HG02973 (cell line): ENCODE results near the gene CEP250.
"Not testable (repeated sequence)": the region's sequence is repeated elsewhere in the genome, so short reads cannot be mapped to it uniquely, and the experiment has no call there.

Source experiments
- ATAC-seq: cut with Tn5 transposase; IDR thresholded peaks from one replicate; pipeline ENCODE4 v1.9.1; 2021; ENCODE audit warnings: moderate library complexity; ENCODE audit not compliant: unreplicated experiment

The CEP250 gene

DNA sequence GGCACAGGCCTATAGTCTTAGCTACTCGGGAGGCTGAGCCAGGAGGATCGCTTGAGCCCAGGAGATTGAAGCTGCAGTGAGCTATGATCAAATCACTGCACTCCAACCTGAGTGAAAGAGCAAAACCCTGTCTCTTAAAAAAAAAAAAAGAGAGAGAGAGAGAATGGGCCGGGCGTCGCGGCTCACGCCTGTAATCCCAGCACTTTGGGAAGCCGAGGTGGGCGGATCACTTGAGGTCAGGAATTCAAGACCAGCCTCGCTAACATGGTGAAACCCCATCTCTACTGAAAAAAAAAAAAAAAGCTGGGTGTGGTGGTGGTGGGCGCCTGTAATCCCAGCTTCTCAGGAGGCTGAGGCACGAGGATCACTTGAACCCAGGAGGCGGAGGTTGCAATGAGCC lies 5.5 kb upstream of the CEP250 start:
- not testable (repeated sequence) for ATAC-seq

DNA sequence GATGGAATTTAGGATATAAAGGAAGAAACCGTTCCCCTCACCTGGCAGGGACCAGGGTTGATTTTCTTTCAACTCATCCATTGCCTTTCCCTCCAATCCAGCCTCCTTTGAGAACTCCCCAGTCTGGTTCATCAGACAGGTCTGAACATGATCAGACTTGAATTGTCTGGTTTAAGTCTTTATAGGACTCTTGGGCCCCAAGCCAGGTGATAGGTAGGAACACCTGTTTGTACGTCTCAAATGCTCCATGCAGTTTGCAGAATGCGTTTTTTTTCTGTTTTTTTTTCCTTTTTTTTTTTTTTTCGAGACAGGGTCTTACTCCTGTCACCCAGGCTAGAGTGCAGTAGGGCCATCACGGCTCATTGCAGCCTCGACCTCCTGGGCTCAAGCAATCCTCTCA lies 4.1 kb upstream of the CEP250 start:
- no peak for ATAC-seq

DNA sequence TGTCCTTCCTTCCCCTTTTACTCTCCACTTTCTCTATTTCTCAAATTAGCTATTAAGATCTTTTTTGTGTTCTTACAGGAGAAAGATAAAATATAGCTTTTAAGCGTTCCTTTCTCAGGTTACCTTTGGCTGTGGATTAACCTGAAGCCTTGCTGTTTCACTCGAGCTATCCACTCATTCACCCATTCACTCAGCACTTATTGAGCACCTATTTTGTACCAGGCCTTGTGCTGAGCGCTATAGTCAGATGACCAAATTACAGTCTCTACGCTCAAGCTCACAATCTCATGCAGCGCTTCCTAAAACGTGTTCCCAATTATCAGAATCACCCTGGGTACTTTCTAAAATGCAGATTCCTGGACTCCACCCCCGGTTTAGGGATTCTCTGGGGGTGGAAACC lies 1.8 kb upstream of the CEP250 start:
- ATAC-seq, result no peak

DNA sequence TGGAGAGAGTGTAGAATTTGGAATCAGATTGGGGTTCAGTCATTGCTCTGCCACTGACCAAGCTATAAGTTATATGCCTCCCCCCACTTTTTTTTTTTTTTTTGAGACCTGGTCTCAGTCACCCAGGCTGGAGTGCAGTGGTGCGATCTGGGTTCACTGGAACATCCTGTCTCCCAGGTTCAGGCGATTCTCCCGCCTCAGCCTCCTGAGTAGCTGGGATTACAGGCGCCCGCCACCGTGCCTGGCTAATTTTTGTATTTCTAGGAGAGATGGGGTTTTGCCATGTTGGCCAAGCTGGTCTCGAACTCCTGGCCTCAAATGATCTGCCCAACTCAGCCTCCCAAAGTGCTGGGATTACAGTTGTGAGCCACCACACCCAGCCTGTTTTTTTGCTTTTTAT lies 1.3 kb downstream of the CEP250 start:
- not testable (repeated sequence) for ATAC-seq

DNA sequence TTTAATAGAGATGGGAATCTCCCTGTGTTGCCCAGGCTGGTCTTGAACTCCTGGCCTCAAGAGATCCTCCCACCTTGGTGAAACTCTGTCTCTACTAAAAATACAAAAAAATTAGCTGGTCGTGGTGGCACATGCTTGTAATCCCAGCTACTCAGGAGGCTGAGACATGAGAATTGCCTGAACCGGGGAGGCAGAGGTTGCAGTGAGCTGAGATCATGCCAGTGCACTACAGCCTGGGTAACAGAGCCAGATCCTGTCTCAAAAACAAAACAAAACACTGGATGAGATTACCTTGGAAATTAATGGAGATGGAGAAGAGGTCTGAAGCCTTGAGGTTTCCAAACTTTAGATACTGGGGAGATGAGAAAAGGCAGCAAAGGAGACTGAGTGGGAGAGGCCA lies 2.1 kb downstream of the CEP250 start:
- ATAC-seq, result not testable (repeated sequence)

DNA sequence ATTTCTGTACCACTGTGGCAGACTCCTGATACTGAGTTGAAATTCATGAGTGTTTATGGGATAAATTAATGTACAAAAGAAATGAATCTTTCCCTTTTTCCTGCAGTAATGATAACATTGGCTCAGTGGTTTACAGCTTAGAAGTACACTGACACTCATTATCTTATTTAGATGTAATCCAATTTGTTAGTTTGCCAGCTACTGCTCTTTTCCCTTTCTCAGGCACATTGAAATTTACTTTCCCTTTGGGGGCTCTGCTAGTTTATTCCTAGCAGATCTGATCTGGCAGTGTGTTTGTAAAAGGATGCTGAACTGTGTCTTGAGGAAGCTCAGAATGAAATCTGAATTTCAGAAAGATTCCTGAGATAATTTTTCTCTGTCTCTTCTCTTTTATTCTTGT lies 3.0 kb downstream of the CEP250 start:
- ATAC-seq, result no peak

DNA sequence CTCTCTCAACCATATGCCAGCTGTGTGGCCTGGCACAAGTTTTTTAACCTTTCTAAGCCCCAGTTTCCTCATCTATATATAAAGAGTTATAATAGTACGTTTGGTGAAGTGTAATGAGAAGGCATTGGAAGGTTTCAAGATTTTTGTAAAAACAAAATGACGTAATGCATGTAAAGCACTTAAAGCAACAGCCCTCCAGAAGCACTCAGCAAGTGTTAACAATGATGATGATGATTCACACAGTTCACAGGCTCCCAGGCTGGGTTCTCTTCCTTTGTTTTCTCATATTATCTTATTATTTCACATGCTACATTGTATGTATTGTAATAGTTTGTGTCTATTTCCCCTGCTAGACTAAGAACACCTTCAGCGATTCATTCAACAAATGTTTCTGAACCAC lies 6.2 kb downstream of the CEP250 start:
- no peak for ATAC-seq

DNA sequence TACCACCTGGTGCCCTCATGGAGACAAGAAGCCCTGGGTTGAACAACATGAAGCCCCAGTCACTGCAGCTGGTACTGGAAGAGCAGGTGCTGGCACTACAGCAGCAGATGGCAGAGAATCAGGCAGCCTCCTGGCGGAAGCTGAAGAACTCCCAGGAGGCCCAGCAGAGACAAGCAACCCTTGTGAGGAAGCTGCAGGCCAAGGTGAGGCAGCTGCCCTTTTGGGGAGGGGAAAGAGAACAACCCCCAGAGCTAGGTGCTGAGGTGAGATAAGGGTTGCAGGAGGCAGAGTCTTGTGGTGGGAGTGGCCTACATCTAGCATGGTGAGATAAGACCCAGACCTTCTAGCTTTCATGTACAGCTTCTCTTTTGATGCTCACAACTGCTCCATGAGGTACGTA lies 7.0 kb downstream of the CEP250 start:
- ATAC-seq, result no peak

DNA sequence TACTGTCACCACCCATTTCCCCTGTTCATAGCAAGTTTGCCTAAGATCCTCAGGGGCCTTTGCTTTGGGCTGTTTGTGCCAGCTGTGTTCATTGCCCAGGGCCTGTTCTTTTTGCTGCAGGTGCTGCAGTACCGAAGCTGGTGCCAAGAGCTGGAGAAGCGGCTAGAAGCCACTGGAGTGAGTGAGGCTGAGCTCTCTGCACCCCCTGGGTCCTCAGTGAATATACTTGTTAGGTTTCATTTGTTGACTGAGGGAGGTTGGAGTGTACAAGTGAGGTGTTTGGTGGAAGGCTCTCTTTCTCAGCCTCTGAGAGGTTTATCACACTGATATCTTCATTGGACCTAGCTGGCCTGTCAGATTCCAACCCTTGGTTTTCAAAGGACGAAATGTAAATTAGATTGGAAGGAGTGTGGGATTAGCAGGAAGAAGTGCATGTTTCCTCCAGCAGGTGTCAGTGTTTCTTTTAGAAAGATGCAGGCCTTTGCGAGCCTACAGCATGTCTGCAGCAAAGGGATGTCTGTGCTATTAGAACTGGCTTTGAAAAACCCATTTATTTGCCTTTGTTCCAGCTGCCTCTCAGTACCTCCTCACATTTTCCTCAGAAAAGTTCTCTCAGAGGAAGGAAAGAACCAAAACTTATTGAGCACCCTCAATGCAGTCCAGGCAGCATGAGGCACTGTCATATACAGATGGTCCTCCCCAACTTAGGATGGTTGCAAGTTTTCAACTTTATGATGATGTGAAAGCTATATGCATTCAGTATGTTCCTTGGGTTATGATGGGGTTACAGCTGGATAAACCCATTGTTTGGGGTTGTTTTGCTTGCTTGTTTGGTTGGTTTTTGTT lies 8.3 kb downstream of the CEP250 start:
- no peak for ATAC-seq

DNA sequence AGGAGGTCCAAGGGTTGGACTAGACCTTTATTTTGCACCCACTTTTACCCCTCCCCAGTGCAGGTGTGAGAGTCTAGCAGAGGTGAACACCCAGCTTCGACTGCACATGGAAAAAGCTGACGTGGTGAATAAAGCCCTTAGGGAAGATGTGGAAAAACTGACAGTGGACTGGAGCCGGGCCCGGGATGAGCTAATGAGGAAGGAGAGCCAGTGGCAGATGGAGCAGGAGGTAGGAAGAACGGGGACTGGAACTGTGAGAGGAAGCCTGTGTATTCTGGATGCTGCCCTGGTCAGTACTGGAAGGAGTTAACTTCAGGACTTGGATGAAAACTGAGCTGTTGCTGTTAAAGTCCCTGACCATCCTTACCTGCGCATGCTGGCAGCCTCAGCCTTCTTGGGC lies 10.6 kb downstream of the CEP250 start:
- no peak for ATAC-seq

DNA sequence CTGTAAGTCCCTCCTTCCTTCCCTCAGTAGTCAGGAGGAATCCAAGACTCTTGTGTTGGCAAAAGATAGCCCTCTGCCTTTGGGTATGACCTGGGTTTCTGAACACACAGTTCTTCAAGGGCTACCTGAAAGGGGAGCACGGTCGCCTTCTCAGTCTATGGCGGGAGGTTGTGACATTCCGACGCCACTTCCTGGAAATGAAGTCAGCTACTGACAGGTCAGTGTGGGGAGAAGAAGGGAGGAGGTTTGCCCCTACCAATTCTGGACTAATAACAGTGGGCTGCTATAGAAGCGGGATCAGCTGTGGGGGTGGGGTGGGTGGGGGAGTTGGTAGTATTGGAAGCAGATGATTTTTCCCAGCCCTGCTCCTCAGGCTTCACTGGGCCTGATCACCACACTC lies 11.5 kb downstream of the CEP250 start:
- no peak for ATAC-seq

DNA sequence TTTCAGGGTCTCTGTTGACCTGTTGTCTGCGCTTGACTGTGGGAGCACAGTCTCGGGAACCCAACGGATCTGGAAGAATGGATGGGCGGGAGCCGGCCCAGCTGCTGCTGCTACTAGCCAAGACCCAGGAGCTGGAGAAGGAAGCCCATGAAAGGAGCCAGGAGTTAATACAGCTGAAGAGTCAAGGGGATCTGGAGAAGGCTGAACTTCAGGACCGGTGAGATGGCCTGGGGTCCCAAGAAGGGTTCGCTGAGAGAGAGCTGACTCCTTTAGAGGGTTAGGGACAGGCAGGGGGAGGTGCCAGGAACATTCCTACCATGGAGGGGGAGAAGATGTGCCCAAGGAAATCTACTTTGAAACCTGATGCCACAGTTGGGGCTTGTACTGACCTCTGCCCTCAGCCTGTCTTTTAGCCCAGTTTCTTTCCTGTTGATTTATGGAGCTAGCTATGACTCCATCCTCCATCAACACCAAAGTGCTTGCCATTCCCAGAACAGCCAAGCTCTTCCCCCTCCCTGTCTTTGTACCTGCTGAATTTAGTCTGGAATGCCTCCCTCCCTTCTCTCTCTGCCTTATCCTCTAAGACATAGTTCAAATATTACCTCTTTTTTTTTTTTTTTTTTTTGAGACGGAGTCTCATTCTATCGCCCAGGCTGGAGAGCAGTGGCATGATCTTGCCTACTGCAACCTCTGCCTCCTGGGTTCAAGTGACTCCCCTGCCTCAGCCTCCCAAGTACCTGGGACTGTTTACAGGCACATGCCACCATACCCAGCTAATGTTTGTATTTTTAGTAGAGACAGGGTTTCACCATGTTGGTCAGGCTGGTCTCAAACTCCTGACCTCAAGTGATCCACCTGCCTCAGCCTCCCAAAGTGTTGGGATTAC lies 12.2 kb downstream of the CEP250 start:
- no peak for ATAC-seq

DNA sequence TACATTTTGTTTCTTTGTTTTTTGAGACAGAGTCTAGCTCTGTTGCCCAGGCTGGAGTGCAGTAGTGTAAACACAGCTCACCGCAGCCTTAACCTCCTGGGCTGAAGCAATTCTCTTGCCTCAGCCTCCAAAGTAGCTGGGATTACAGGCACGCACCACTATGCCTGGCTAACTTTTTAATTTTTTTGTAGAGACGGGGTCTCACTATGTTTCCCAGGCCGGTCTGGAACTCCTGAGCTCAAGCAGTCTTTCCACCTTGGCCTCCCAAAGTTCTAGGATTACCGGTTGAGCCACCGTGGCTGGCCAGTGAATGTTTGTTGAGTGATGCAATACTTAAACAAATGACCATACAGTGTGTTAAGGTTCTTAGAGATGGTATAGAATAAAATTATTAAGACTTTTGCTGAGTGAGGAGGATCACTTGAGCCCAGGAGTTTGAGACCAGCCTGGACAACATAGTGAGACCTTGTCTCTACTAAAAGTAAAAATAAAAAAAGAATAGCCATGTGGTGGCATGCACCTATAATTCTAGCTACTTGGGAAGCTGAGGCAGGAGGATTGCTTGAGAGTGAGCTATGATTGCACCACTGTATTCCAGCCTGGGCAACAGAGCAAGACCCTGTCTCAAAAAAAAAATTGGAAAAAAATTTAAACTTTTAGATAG lies 13.4 kb downstream of the CEP250 start:
- no peak for ATAC-seq

DNA sequence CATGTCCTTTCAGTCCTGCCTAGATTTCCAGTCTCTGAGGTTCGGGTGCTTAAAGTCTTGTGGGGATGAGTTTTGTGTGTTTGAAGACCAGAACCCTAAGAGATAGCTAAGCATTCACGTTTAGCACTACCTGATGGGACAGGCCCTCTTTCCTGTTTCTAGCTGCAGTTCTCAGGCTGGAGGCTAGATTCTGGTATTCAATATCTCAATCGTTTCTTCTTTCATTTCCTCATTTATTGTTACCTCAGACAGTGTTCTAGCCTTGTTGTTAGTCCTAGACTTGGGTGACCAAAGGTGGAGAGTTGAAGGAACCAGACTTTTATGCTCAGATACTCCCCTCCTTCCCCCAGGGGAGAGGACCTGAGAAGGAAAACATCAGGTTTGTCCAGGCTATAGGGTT lies 16.8 kb downstream of the CEP250 start:
- no peak for ATAC-seq

DNA sequence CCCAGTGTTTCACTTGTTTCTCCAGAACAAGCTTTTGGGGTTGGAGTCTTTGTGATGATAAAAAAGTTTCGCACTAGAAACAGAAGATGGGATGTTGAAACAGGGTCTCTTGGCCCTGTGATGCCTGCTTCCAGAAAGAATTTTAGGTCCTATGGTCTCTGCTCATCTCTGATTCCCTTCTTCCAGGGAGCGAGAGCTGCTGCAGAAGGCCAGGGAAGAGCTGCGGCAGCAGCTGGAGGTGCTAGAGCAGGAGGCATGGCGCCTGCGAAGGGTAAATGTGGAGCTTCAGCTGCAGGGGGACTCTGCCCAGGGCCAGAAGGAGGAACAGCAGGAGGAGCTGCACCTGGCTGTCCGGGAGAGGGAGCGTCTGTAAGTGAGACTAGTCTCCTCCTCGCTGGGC lies 18.3 kb downstream of the CEP250 start:
- no peak for ATAC-seq

DNA sequence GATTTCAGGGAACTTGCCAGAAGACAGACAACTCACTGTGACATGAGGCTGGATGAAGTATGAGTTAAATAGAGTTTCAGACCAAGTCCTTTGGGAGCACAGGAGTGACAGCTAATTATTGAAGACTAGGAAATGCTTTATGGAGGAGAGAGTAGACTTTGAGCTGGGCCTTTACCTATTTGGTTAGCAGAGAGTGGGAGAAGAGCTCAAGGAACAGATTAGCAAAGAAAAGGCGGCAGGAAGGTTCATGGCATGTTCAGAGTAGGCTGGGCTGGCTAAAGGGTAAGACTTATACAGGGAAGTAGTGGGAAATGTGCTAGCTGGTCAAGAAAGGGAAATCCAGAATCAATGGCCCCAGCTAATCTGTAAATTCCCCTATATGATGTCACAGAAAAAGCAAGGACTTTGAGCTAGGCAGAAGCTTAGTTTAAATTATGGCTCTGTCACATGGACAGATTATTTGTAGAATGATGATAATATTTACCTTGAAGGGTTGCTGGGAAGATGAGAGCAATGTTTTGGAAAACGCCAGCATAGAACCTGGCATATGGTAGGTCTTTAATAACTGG lies 19.0 kb downstream of the CEP250 start:
- ATAC-seq, result no peak

DNA sequence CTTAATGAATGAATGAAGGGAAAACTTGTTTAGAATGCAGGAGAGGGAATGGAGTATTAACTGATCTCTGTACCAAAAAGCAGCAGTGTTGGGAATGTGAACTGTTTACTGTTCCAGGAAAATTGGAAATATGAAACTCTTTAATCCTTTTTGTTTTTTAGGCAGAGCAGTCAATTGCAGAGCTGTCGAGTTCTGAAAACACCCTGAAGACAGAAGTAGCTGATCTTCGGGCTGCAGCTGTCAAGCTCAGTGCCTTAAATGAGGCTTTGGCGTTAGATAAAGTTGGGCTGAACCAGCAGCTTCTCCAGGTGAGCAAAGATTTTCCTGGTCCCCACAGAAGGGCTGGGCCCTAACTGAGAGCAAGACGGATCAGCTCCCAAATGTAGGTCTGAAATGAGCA lies 20.9 kb downstream of the CEP250 start:
- ATAC-seq, result no peak

DNA sequence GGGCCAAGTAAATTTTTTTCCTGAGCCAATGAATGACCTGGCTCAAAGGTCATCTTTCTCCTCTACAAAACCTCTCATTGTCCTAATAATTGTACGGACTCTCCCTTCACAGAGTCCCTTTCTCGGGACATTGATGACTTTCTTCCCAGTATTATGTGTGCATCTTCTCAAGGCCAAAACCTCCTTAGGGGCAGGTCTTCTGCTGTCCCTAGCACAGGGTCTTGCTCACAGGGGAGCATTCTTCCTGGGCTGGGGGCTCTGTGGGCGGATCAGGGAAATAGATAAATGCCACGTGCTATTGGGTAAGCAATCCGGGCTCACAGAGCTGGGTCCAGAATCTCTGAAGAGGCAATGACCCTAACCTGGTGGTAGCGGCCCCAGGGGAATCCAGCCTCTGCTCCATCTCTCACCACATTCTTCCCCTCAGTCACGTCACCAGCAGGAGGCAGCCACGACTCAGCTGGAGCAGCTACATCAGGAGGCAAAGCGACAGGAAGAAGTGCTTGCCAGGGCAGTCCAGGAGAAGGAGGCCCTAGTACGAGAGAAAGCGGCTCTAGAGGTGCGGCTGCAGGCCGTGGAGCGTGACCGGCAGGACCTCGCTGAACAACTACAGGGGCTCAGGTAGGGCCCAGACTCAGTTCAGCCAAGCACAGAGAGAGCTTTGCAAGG lies 23.5 kb downstream of the CEP250 start:
- ATAC-seq, result no peak

DNA sequence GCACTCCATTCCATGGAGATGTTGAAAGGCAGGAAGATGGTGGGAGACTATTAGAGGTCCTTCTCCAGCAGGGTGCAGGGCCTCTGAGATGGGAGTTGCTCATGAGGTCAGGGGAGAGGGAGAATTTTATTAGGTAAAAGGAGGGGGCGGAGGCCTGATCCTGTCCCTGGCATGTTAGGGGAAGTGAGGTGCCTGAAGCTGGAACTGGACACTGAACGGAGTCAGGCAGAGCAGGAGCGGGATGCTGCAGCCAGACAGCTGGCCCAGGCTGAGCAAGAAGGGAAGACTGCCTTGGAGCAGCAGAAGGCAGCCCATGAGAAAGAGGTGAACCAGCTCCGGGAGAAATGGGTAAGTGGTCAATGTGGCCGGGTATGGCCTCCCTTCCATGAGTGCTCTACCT lies 24.4 kb downstream of the CEP250 start:
- no peak for ATAC-seq

DNA sequence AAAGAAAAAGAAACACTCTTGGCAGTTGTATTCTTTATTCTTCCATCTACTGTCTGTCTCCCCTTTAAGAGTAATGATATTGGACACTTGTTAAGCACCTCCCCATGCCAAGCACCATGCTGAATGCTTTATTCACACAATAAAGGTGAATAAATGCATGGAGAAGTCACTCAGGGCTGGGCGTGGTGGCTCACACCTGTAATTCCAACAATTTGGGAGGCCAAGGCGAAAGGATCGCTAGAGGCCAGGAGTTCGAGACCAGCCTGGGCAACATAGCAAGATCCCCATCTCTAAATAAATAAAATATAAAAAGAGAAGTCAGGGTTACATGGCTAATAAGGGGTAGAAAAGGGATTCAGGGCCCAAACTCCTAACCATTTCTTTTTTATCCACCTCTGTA lies 32.1 kb downstream of the CEP250 start:
- no peak for ATAC-seq

DNA sequence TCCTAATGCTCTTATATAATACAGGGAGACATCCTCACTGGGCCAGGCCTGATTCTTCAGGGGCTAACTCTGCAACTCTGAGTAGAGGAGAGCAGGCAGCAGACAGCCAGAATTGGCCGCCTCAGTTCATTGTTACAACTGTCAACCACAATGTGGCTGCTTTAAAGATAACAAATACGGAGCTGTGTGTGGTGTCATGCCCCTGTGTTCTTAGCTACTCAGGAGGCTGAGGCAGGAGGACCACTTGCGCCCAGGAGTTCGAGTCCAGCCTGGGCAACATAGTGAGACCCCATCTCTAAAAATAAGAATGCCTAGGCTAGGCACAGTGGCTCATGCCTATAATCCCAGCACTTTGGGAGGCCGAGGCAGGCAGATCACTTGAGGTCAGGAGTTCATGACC lies 34.3 kb downstream of the CEP250 start:
- ATAC-seq, result no peak
